HT1080 (cell line): ENCODE measurements around the gene DENND6A. TPM values are rescaled to one million over a fixed set of nuclear protein-coding genes. Genes with fewer than 3 reads are reported as not detected.
"Not testable (repeated sequence)": the region's sequence is repeated elsewhere in the genome, so short reads cannot be mapped to it uniquely, and the experiment has no call there.

Source experiments
- DNase-seq: peaks from one replicate; pipeline ENCODE4 v3.0.0-alpha.2; 2015; ENCODE audit warnings: low read depth
- total RNA-seq: library from RNA; depleted of rRNA; stranded (reverse); fragments of >200 nt; shearing (Covaris generic); gene quantifications from 2 replicates; pipeline ENCODE4 v1.2.3, GENCODE V29; 2014

The DENND6A gene
- total RNA-seq, 1 experiment from 2014 or later = 11.8 TPM

DNA sequence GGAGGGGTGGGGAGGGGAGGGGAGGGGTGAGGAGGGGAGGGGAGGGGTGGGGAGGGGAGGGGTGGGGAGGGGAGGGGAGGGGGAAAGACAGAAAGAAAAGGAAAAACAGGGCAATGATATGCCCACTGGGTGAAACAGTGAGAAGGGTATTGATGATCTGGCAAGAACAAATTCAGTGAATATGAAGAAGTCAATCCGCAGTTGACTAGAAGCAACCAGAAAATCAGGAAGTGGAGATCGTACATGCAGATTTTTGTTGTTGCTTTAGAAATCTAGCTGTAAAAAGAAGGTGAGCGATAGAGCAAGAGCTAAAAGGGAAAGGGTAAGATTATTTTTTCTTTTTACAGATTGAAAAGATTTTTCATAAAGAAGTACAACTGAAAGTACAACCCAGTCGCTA is 48.1 kb downstream of the DENND6A start:
- DNase-seq = no peak

DNA sequence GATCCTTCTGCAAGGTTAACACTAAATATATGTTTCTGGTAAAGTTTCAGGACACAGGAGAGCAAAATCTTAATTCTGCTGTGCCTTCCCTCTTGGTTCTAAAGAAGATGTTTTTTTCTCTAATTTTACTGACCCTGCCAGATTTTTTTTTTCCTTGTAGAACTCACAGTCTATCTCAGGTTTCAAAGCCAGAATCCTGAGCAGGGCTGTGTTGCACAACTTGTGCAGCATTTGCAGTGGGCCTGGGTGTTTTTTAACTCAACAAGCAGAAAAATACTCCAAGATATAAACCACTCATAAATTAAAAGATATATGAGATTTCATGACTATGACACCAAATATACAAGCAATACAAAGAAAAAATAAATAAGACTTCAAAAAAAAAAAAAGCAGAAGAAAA is 55.5 kb downstream of the DENND6A start:
- no peak for DNase-seq

DNA sequence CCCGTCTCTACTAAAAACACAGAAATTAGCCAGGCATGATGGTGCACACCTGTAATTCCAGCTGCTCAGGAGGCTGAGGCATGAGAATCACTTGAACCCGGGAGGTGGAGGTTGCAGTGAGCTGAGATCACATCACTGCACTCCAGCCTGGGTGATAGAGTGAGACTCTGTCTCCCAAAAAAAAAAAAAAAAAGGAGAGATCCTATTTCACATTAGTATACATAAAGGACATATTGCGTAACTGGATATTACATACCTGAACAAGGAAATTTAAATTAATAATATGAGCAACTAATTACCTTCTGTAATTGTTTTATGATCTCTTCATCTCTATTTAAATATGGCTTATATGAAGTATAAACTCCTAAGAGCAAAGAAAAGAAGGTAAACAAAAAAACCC is 58.6 kb downstream of the DENND6A start:
- not testable (repeated sequence) for DNase-seq

- DNase-seq = no peak
Measured at GRCh38 chr3:57627976-57628375, 64.9 kb downstream of the DENND6A start.

DNA sequence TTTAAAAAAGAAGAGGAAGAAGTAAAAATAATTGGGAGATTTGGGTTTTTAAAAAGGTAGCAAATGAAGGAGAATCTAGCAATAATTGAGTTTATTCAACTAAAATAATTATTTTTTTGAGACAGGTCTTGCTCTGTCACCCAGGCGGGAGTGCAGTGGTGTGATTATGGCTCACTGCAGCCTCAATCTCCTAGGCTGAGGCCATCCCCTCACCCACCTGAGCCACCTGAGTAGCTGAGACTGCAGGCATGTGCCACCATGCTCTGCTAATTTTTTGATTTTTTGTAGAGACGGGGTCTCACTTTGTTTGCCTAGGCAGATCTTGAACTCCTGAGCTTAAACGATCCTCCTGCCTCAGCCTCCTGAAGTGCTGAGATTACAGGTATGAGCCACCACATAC is 68.1 kb downstream of the DENND6A start:
- no peak for DNase-seq

DNA sequence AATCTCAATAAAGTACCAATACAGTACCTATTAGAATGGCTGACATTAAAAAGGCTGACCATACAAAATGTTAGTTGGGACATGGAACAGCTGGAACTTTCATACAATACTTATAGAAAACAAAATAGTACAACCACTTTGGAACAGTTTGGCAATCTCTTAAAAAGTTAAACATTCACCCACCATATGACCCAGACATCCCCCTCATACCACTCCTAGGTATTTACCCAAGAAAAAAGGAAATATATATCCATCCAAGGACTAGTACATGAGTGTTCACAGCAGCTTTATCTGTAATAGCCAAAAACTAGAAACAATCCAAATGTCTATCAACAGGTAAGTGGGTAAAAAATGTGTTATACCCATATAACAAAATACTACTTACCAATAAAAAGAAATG is 70.5 kb downstream of the DENND6A start:
- DNase-seq = no peak

DNA sequence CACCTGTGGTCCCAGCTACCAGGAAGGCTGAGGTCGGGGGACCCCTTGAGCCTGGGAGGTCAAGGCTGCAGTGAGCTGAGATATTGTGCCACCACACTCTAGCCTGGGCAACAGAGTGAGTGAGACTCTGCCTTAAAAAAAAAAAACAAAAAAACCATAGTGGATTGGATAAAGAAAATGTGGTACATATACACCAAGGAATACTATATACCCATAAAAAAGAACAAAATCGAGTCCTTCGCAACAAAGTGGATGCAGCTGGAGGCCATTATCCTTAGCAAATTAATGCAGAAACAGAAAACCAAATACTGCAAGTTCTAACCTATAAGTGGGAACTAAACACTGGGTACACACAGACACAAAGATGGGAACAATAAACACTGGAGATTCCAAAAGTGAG is 75.1 kb downstream of the DENND6A start:
- DNase-seq = no peak

DNA sequence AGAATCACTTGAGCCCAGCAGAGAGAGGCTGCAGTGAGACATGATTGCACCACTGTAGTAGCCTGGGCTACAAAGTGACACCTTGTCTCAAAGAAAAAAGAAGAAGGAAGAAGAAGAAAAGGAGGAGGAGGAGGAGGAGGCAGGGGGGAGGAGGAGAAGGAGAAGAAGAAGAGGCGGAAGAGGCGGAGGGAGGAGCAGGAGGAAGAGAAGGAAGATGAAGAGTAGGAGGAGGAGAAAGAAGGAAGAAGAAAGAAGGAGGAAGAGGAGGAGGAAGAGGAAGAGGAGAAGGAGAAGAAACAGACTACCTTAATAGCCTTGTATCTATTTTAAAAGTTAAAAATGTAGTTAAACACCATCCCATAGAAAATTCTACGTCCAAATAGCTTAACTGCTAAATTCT is 76.6 kb downstream of the DENND6A start:
- DNase-seq = no peak

- DNase-seq = not testable (repeated sequence)
Measured at GRCh38 chr3:57611870-57612269, 81.0 kb downstream of the DENND6A start.

DNA sequence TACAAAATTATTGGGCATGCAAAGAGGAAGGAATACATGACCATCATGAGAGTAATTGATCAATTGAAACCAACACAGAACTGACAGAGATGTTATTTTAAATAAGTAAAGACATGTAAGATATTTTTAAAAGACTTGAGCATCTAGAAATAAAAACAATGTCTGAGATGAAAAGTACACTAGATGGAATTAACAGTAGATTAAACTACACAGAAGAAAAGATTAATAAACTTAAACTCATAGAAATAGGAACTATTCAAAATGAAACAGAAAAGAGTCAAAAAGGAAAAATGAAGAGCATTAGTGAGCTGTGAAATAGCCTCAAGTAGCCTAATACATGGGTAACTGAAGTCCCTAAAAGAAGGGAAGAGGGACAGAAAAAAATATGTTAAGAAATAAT is 87.2 kb downstream of the DENND6A start:
- no peak for DNase-seq

DNA sequence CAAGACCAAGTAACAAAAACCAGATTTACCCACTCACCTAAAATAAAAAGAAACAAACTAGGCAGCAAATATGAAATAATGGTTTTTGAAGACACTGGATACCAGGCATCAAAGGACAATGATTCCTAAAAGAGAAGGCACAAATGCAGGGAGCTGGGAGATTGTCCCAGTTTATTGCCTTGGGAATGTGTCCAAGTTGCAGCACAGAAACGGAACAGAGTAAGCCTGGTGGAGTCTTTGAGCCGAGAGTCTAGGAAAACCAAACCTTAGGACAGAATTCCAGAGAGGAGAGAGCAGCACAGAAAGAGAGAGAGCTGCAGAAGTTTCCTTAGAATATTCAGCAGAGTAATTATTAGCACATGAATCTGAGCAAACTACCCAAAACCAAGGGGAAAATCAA is 87.9 kb downstream of the DENND6A start:
- DNase-seq = no peak

GRCh38 chr3:57600195-57600594 is 92.7 kb downstream of the DENND6A start:
- no peak for DNase-seq

GRCh38 chr3:57598765-57599360 is 94.0 kb downstream of the DENND6A start:
- DNase-seq = peak; percentile 17

GRCh38 chr3:57597127-57597923 is 95.6 kb downstream of the DENND6A start, which contains the start of gene ARF4:
Gene ARF4, minus strand, starts transcription at chr3:57597344. Its CDS starts 204 bp downstream, at chr3:57597140.
- peak; percentile 100 for DNase-seq

GRCh38 chr3:57596495-57597126 is 96.3 kb downstream of the DENND6A start:
- peak; percentile 84 for DNase-seq

GRCh38 chr3:57594576-57594975 is 98.3 kb downstream of the DENND6A start:
- no peak for DNase-seq

- DNase-seq = no peak
Measured at GRCh38 chr3:57594144-57594543, 98.7 kb downstream of the DENND6A start.

DNA sequence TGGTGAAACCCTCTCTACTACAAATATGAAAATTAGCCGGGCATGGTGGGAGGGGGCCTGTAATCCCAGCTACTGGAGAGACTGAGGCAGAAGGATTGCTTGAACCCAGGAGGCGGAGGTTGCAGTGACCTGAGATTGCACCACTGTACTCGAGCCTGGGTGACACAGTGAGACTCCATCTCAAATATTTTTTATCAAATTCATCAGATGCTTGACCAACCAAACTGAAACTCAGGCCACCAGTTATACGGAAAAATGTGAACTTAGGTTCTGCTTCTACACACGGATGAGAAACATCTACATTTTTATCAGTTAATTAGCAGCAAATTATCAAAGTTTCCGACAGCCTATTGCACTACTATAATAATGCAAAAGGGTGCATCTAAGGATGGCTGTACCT is 100.6 kb downstream of the DENND6A start:
- no peak for DNase-seq

DNA sequence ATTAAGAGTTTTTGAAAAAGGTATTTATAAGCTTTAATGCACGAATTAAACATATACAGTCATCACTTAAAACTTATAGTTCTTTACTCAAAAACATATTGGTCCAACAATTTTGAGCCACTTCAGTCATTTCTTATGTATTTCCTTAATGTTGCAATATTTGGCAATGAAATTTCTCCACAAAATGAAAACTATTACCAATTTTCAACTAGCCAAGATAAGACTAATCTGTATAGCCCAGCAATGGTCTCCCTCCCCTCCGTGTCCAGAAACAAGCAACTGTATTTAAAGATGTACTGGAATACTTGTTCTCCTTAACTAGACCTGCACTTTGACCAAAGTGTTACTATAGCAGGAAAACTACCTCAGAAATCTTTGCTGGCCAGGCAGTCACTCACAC is 105.0 kb downstream of the DENND6A start:
- no peak for DNase-seq

GRCh38 chr3:57586778-57587177 is 106.1 kb downstream of the DENND6A start:
- DNase-seq = no peak

- DNase-seq = no peak
Measured at GRCh38 chr3:57583544-57583943, 109.3 kb downstream of the DENND6A start.

- peak; percentile 33 for DNase-seq
Measured at GRCh38 chr3:57582474-57583168, 110.3 kb downstream of the DENND6A start.
